K562 (cell line): ENCODE data around the gene MYO16. TPM values are rescaled to one million over a fixed set of nuclear protein-coding genes. Genes with fewer than 3 reads are reported as not detected.
A peak's percentile ranks its signal among the peaks of the same experiment; 100 is the strongest.

Experiments
- CBFA2T2 ChIP-seq: fragments of 450-650 bp; conservative IDR thresholded peaks from 2 replicates; pipeline ENCODE4 v1.6.1; 2017; ENCODE audit warnings: mild to moderate bottlenecking
- CLOCK ChIP-seq: fragments of 250-450 bp; sonication (Bioruptor Pico); IDR thresholded peaks from 2 replicates; pipeline ENCODE4 v1.4.0; 2020; ENCODE audit warnings: mild to moderate bottlenecking, moderate library complexity, borderline replicate concordance
- CXXC5 ChIP-seq: fragments of 250-450 bp; sonication (Bioruptor Pico); IDR thresholded peaks from 2 replicates; pipeline ENCODE4 v1.8.0; 2022; ENCODE audit warnings: inconsistent platforms, mild to moderate bottlenecking, moderate library complexity
- ELF2 ChIP-seq: fragments of 250-450 bp; sonication (Bioruptor Pico); IDR thresholded peaks from 2 replicates; pipeline ENCODE4 v1.5.0; 2021; ENCODE audit warnings: mild to moderate bottlenecking
- FOSL1 ChIP-seq: fragments of 200-800 bp; sonication (Bioruptor generic); conservative IDR thresholded peaks from 2 replicates; pipeline ENCODE4 v1.6.1; 2016; ENCODE audit warnings: missing genetic modification characterization, missing compliant biosample characterization
- GTF2B ChIP-seq: IDR thresholded peaks from 2 replicates; pipeline ENCODE4 v1.6.1; 2011; ENCODE audit not compliant: insufficient read length; ENCODE audit errors: extremely low read depth
- HDAC1 ChIP-seq, 2 experiments: fragments of 450-650 bp; IDR thresholded peaks; 2 replicates each; pipeline ENCODE4 v1.6.1; 2016 to 2017; ENCODE audit warnings: inconsistent platforms in 1 of 2, mild to moderate bottlenecking in 1 of 2, moderate library complexity in 1 of 2
- MAX ChIP-seq: sonication (generic); formaldehyde crosslinking; IDR thresholded peaks from 2 replicates; pipeline ENCODE4 v1.9.0; 2022; ENCODE audit warnings: mild to moderate bottlenecking, missing genetic modification reagents
- NFE2L1 ChIP-seq: fragments of 450-650 bp; IDR thresholded peaks from 2 replicates; pipeline ENCODE4 v1.6.1; 2016; ENCODE audit warnings: missing genetic modification characterization, low read depth, mild to moderate bottlenecking, missing compliant biosample characterization, moderate library complexity, borderline replicate concordance
- POLR3A ChIP-seq: IDR thresholded peaks from 2 replicates; pipeline ENCODE4 v1.6.1; 2011; ENCODE audit warnings: borderline replicate concordance, mild to moderate bottlenecking, moderate library complexity; ENCODE audit not compliant: insufficient read length, insufficient read depth; ENCODE audit errors: extremely low read depth
- PPARD ChIP-seq: fragments of 250-450 bp; sonication (Bioruptor Pico); IDR thresholded peaks from 2 replicates; pipeline ENCODE4 v1.8.0; 2022; ENCODE audit warnings: inconsistent platforms, mild to moderate bottlenecking, moderate library complexity
- RAD51 ChIP-seq: fragments of 450-650 bp; IDR thresholded peaks from 2 replicates; pipeline ENCODE4 v1.7.1; 2016; ENCODE audit warnings: low read depth, mild to moderate bottlenecking, borderline replicate concordance
- RFX1 ChIP-seq: fragments of 450-650 bp; IDR thresholded peaks from 2 replicates; pipeline ENCODE4 v1.6.1; 2016; ENCODE audit warnings: mild to moderate bottlenecking, moderate library complexity
- SFPQ ChIP-seq: fragments of 200-400 bp; formaldehyde crosslinking; IDR thresholded peaks from 2 replicates; pipeline ENCODE4 v1.6.1; 2017; ENCODE audit warnings: mild to moderate bottlenecking, low read depth, low read length, moderate library complexity
- USF1 ChIP-seq: sonication (generic); formaldehyde crosslinking; IDR thresholded peaks from 2 replicates; pipeline ENCODE4 v1.9.0; 2022; ENCODE audit warnings: mild to moderate bottlenecking, missing genetic modification reagents
- ZBTB5 ChIP-seq: fragments of 450-650 bp; IDR thresholded peaks from 2 replicates; pipeline ENCODE4 v1.6.1; 2017; ENCODE audit warnings: antibody characterized with exemption
- ZNF354B ChIP-seq: fragments of 250-450 bp; sonication (Bioruptor Pico); IDR thresholded peaks from 2 replicates; pipeline ENCODE4 v1.4.0; 2020
- polyA plus RNA-seq, 8 experiments: library from polyadenylated mRNA; depleted of rRNA in 4 of 8; stranded (reverse) in 5 of 8; unstranded in 3 of 8; fragments of >200 nt; fragmentation: Nextera tagmentation in 2 of 8; fragmentation: Illumina TruSeq in 1 of 8; extraction: Ambion mirVana in 2 of 8; extraction: Trizol in 1 of 8; gene quantifications; 2 replicates each; pipeline versions ENCODE4 v1.2.1 to v1.2.3, GENCODE V29; 2011 to 2014; ENCODE audit warnings: inconsistent platforms in 1 of 8, missing spikeins in 1 of 8
- total RNA-seq, 7 experiments: library from RNA; depleted of rRNA in 6 of 7; stranded (reverse); fragments of >200 nt in 6 of 7; fragmentation: Illumina TruSeq in 2 of 7; extraction: Trizol in 2 of 7; gene quantifications; 2 replicates each; pipeline versions ENCODE4 v1.2.1 to v1.2.3, GENCODE V29; 2011 to 2021; ENCODE audit warnings: low replicate concordance in 1 of 7

MYO16 gene
- total and polyA plus RNA-seq, 9 of the 15 experiments (the other 6 are each of a cell fraction or from before 2014, with no cell fraction given), result 4.3 to 45.7 (median 12.1) TPM

GRCh38 chr13:108915634-108916512 lies 286.5 kb downstream of the MYO16 start (continued):
- peak; percentile 58 for TF ChIP-seq CXXC5 (CRISPR knock-in tag)
- TF ChIP-seq GTF2B, result no peak
- no peak for TF ChIP-seq PPARD (CRISPR knock-in tag)
- TF ChIP-seq CBFA2T2, result peak; percentile 29
- no peak for TF ChIP-seq RFX1
- TF ChIP-seq HDAC1 (IDR thresholded peaks at IDR 0.05), result no peak
- TF ChIP-seq RAD51, result peak; percentile 86
- TF ChIP-seq ELF2, result no peak
- TF ChIP-seq FOSL1 (tag), result peak; percentile 96
- TF ChIP-seq SFPQ, result no peak
- 0 out of 2 replicates have a peak, but pooled peaks have one; percentile 50 for TF ChIP-seq MAX (CRISPR knock-in tag)
- no peak for TF ChIP-seq POLR3A
- peak; percentile 86 for TF ChIP-seq NFE2L1
- no peak for TF ChIP-seq CLOCK (CRISPR knock-in tag)
- peak; percentile 82 for TF ChIP-seq USF1 (CRISPR knock-in tag)
- TF ChIP-seq ZBTB5, result no peak
- TF ChIP-seq ZNF354B (CRISPR knock-in tag), result no peak
